Measurements from ENCODE around the gene GGACT.
"Not testable (repeated sequence)": the region's sequence is repeated elsewhere in the genome, so short reads cannot be mapped to it uniquely, and the experiment has no call there.

GGACT gene

GRCh38 chr13:100600461-100600860 is 11.9 kb upstream of the GGACT start:
- DNase-seq = no peak

GRCh38 chr13:100597253-100597652 is 8.7 kb upstream of the GGACT start:
- DNase-seq = no peak

- no peak for DNase-seq
These were observed 7.9 kb upstream of the GGACT start for GRCh38 chr13:100596516-100596915.

GRCh38 chr13:100594731-100595130 is 6.1 kb upstream of the GGACT start:
- no peak for DNase-seq

GRCh38 chr13:100594255-100594654 is 5.7 kb upstream of the GGACT start:
- no peak for DNase-seq

- no peak for DNase-seq
These were observed 663 bp upstream of the GGACT start for GRCh38 chr13:100589178-100589725.

- DNase-seq = no peak
These were observed 3.7 kb downstream of the GGACT start for GRCh38 chr13:100584896-100585295.

- no peak for DNase-seq
These were observed 7.1 kb downstream of the GGACT start for GRCh38 chr13:100581504-100581903.

GRCh38 chr13:100581030-100581429 is 7.6 kb downstream of the GGACT start:
- DNase-seq = no peak

GRCh38 chr13:100580045-100580444 is 8.5 kb downstream of the GGACT start:
- no peak for DNase-seq

- DNase-seq = not testable (repeated sequence)
These were observed 11.3 kb downstream of the GGACT start for GRCh38 chr13:100577239-100577638.

- DNase-seq = no peak
These were observed 15.5 kb downstream of the GGACT start for GRCh38 chr13:100573121-100573520.

GRCh38 chr13:100566543-100566942 is 22.0 kb downstream of the GGACT start:
- DNase-seq = no peak

- no peak for DNase-seq
These were observed 23.3 kb downstream of the GGACT start for GRCh38 chr13:100565286-100565685.

- no peak for DNase-seq
These were observed 24.0 kb downstream of the GGACT start for GRCh38 chr13:100564444-100565223.

GRCh38 chr13:100563779-100564178 is 24.8 kb downstream of the GGACT start:
- DNase-seq = no peak

GRCh38 chr13:100561599-100562204 is 26.9 kb downstream of the GGACT start:
- DNase-seq = no peak

- DNase-seq = no peak
These were observed 27.5 kb downstream of the GGACT start for GRCh38 chr13:100561158-100561499.

- no peak for DNase-seq
These were observed 28.0 kb downstream of the GGACT start for GRCh38 chr13:100560498-100561157.

- no peak for DNase-seq
These were observed 28.7 kb downstream of the GGACT start for GRCh38 chr13:100559886-100560285.

GRCh38 chr13:100552755-100553154 is 35.8 kb downstream of the GGACT start:
- DNase-seq = no peak

- DNase-seq = no peak
These were observed 39.3 kb downstream of the GGACT start for GRCh38 chr13:100549316-100549715.

- peak; percentile 51 for DNase-seq
These were observed 40.8 kb downstream of the GGACT start for GRCh38 chr13:100547791-100548201.
